ENCODE results near the gene KCNB1. TPM values are rescaled to one million over a fixed set of nuclear protein-coding genes. Genes with fewer than 3 reads are reported as not detected.

The KCNB1 gene
- total RNA-seq, 2 donors from 2014 or later, result 2.8 to 16.1 TPM

DNA sequence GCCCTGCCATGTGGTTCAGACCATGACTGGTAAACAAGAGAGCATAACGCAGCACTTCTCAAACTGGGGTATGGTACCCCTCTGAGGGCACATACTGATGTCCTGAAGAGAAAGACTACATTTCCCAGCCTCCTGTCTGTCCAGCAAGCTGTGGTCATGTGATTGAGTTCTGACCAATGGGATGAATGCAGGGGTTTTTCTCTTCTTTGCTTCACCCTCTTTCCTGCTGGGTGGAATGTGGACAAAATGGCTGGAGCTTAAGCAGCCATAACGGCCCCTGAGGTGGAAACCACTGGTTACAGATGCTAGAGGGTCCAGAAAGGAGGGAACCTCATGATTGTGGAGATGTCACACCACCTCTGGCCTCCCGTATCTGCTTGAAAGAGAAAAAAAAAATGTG is 19.4 kb upstream of the KCNB1 start:
- intact Hi-C loops (cut with DNase I), result no loop called here
- H3K27ac ChIP-seq, result no peak overlapping the region
- WGBS, result 87% methylated on average over 3 of the region's 3 CpGs

DNA sequence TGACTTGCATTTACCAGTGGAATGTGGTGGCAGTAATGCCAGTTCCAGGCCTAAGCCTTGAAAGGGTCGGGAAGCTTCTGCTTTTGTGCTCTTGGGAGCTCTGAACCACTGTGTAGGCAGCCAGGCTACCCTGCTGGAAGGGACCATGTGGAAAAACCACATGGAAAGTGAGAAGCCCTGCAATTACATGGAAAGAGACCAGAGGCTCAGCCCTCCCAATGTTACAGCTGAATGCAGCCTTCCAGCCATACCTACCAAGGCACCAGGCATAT is 14.9 kb upstream of the KCNB1 start:
- Histone ChIP-seq H3K4me1 (replicated peaks) (no peaks in the 10 kb centered on the region), H3K9me3 (no peaks in the 10 kb centered on the region), H3K4me3 (no peak overlapping the region), H3K27me3 (replicated peaks; ENCODE audit: insufficient read depth) (no peaks in the 10 kb centered on the region), H3K36me3 (no peaks in the 10 kb centered on the region), H3K27ac (no peak overlapping the region)
- intact Hi-C loops (cut with DNase I), result no loop called here
- no peak for TF ChIP-seq POLR2A (IDR thresholded peaks at IDR 0.05)
- no peak for TF ChIP-seq POLR2AphosphoS5 (IDR thresholded peaks at IDR 0.05)
- no peak for TF ChIP-seq CTCF (IDR thresholded peaks at IDR 0.05)
- no peak for DNase-seq (ENCODE audit: low spot score)
- WGBS, result 73% methylated on average over 1 of the region's 1 CpG

More for the DNA sequence above, 19.4 kb upstream of the KCNB1 start:
- TF ChIP-seq POLR2A (IDR thresholded peaks at IDR 0.05) (no peak), CTCF (IDR thresholded peaks at IDR 0.05) (no peak), POLR2AphosphoS5 (IDR thresholded peaks at IDR 0.05) (no peak)
- no peaks in the 10 kb centered on the region for H3K27me3 ChIP-seq (replicated peaks; ENCODE audit: insufficient read depth)
- no peaks in the 10 kb centered on the region for H3K9me3 ChIP-seq
- H3K36me3 ChIP-seq, result no peaks in the 10 kb centered on the region
- no peak for DNase-seq (ENCODE audit: low spot score)
- no peaks in the 10 kb centered on the region for H3K4me1 ChIP-seq (replicated peaks)
- H3K4me3 ChIP-seq, result no peak overlapping the region

GRCh38 chr20:49496553-49497397 is 14.3 kb upstream of the KCNB1 start:
- intact Hi-C loops (cut with DNase I), result no loop called here
- Histone ChIP-seq H3K4me1 (replicated peaks) (no peaks in the 10 kb centered on the region), H3K9me3 (no peaks in the 10 kb centered on the region), H3K36me3 (no peaks in the 10 kb centered on the region), H3K27me3 (replicated peaks; ENCODE audit: insufficient read depth) (no peaks in the 10 kb centered on the region), H3K4me3 (no peak overlapping the region), H3K27ac (no peak overlapping the region)
- 87% methylated on average over 5 of the region's 5 CpGs for WGBS
- TF ChIP-seq CTCF (IDR thresholded peaks at IDR 0.05), result no peak
- no peak for TF ChIP-seq POLR2A (IDR thresholded peaks at IDR 0.05)
- no peak for TF ChIP-seq POLR2AphosphoS5 (IDR thresholded peaks at IDR 0.05)
- DNase-seq (ENCODE audit: low spot score), result no peak

DNA sequence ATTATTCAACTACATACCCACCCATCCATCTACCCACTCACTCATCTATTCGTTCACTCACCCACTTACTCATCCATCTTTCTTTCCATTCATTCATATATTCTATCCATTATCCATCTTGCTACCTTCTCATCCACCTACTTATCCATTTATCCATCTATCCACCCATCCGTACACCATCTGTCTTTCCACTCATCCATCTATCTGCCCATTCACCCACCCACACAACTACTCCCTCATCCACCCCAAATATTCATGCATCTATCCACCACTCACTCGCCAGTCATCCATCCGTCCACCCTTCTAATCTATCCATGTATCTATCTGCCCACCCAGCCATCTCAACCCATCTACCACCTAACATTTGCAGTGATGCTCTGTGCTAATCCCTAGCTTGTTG is 13.6 kb upstream of the KCNB1 start:
- no peaks in the 10 kb centered on the region for H3K36me3 ChIP-seq
- TF ChIP-seq POLR2A (IDR thresholded peaks at IDR 0.05) (no peak), CTCF (IDR thresholded peaks at IDR 0.05) (no peak), POLR2AphosphoS5 (IDR thresholded peaks at IDR 0.05) (no peak)
- H3K9me3 ChIP-seq, result no peaks in the 10 kb centered on the region
- no peaks in the 10 kb centered on the region for H3K27me3 ChIP-seq (replicated peaks; ENCODE audit: insufficient read depth)
- H3K4me1 ChIP-seq (replicated peaks), result no peaks in the 10 kb centered on the region
- H3K27ac ChIP-seq, result no peak overlapping the region
- 89% methylated on average over 4 of the region's 4 CpGs for WGBS
- intact Hi-C loops (cut with DNase I), result no loop called here
- DNase-seq (ENCODE audit: low spot score), result no peak
- H3K4me3 ChIP-seq, result no peak overlapping the region

GRCh38 chr20:49490689-49491088 is 8.2 kb upstream of the KCNB1 start:
- 61% methylated on average over 1 of the region's 1 CpG for WGBS
- H3K4me3 ChIP-seq, result no peak overlapping the region
- intact Hi-C loops (cut with DNase I), result no loop called here
- H3K9me3 ChIP-seq, result no peaks in the 10 kb centered on the region
- H3K4me1 ChIP-seq (replicated peaks), result no peaks in the 10 kb centered on the region
- no peaks in the 10 kb centered on the region for H3K36me3 ChIP-seq
- H3K27me3 ChIP-seq (replicated peaks; ENCODE audit: insufficient read depth), result no peaks in the 10 kb centered on the region
- no peak for DNase-seq (ENCODE audit: low spot score)
- TF ChIP-seq POLR2A (IDR thresholded peaks at IDR 0.05) (no peak), CTCF (IDR thresholded peaks at IDR 0.05) (no peak), POLR2AphosphoS5 (IDR thresholded peaks at IDR 0.05) (no peak)
- H3K27ac ChIP-seq, result no peak overlapping the region

Data from prostate gland (tissue), 2 donors.